OCI-LY7 (cell line): ENCODE data around the gene ELSPBP1. TPM values are rescaled to one million over a fixed set of nuclear protein-coding genes. Genes with fewer than 3 reads are reported as not detected.

Experiments
- BruUV-seq: library from RNA; stranded (reverse); fragments of 400-500 nt; replicated peaks from 2 replicates; lab custom pipeline; 2021; lab: Mats Ljungman, UMichigan
- CTCF ChIA-PET: fragments of 300-600 bp; sonication (Branson Sonifier 250); formaldehyde crosslinking; loops from one replicate; lab custom pipeline; 2022; ENCODE audit warnings: antibody characterized with exemption; ENCODE audit not compliant: unreplicated experiment; lab: Charles Lee
- POLR2A ChIA-PET: fragments of 300-600 bp; sonication (Branson Sonifier 250); formaldehyde crosslinking; loops from one replicate; lab custom pipeline; 2022; ENCODE audit warnings: antibody characterized with exemption; lab: Charles Lee
- DNase-seq: peaks from one replicate; pipeline ENCODE4 v3.0.0-alpha.2; 2015; ENCODE audit warnings: low spot score
- H2AFZ ChIP-seq: fragments of 200-600 bp; sonication (generic), shearing (Covaris generic); 2 replicates; pipeline ENCODE4 v1.6.1; 2014; ENCODE audit warnings: mild to moderate bottlenecking, antibody characterized with exemption, low read length, moderate library complexity
- H3K27ac ChIP-seq: fragments of 200-600 bp; sonication (generic); 2 replicates; pipeline ENCODE4 v1.5.1; 2014; ENCODE audit warnings: mixed run types, low read depth, mild to moderate bottlenecking, moderate library complexity, low read length, inconsistent platforms; ENCODE audit not compliant: poor library complexity, severe bottlenecking
- H3K36me3 ChIP-seq: fragments of 200-600 bp; sonication (generic); 2 replicates; pipeline ENCODE4 v1.6.1; 2014; ENCODE audit warnings: mild to moderate bottlenecking, antibody characterized with exemption, low read length, moderate library complexity, mixed read lengths; ENCODE audit not compliant: insufficient read depth
- H3K4me1 ChIP-seq: fragments of 200-600 bp; sonication (generic); 2 replicates; pipeline ENCODE4 v1.5.1; 2014; ENCODE audit warnings: mild to moderate bottlenecking, low read length; ENCODE audit not compliant: insufficient read depth, poor library complexity, severe bottlenecking
- H3K4me2 ChIP-seq: fragments of 200-600 bp; sonication (generic); 2 replicates; pipeline ENCODE4 v1.6.1; 2014; ENCODE audit warnings: mild to moderate bottlenecking, low read length
- H3K4me3 ChIP-seq: fragments of 200-600 bp; sonication (generic); 2 replicates; pipeline ENCODE4 v1.5.1; 2014; ENCODE audit warnings: mild to moderate bottlenecking, low read depth, low read length; ENCODE audit not compliant: poor library complexity, severe bottlenecking
- H3K79me2 ChIP-seq: fragments of 200-600 bp; sonication (generic); 2 replicates; pipeline ENCODE4 v1.6.1; 2016; ENCODE audit warnings: low read depth, mild to moderate bottlenecking, low read length, moderate library complexity, mixed read lengths; ENCODE audit not compliant: insufficient read depth
- H3K9me2 ChIP-seq: fragments of 200-600 bp; sonication (generic); 2 replicates; pipeline ENCODE4 v1.6.1; 2016; ENCODE audit warnings: mild to moderate bottlenecking, low read length, mixed read lengths; ENCODE audit not compliant: insufficient read depth
- H3K9me3 ChIP-seq: fragments of 200-600 bp; sonication (generic); 2 replicates; pipeline ENCODE4 v1.6.1; 2014; ENCODE audit warnings: mild to moderate bottlenecking, mixed run types, low read length, mixed read lengths
- H4K20me1 ChIP-seq: fragments of 200-600 bp; sonication (generic); 2 replicates; pipeline ENCODE4 v1.6.1; 2014; ENCODE audit warnings: mild to moderate bottlenecking, antibody characterized with exemption, low read length, moderate library complexity, mixed read lengths; ENCODE audit not compliant: insufficient read depth
- EZH2phosphoT487 ChIP-seq: fragments of 200-600 bp; sonication (generic); IDR thresholded peaks from 2 replicates; pipeline ENCODE4 v1.6.1; 2018; ENCODE audit warnings: low read depth, borderline replicate concordance, mild to moderate bottlenecking, mixed run types, antibody characterized with exemption, low read length, moderate library complexity, mixed read lengths
- intact Hi-C: fragments of 100-400 bp; cut with micrococcal nuclease; formaldehyde crosslinking; loops from one replicate; pipeline ENCODE4 v1.10.0; 2022; ENCODE audit not compliant: unreplicated experiment
- total RNA-seq, 2 experiments: library from RNA; depleted of rRNA in 1 of 2; stranded (reverse); fragments of >200 nt in 1 of 2; shearing (Covaris generic) in 1 of 2; gene quantifications; 2 replicates each; pipeline ENCODE4 v1.2.3, GENCODE V29; 2014 to 2022
- TF ChIP-seq, protein P1 (sequence below): fragments of 200-600 bp; sonication (generic); conservative IDR thresholded peaks from 2 replicates; pipeline ENCODE4 v1.5.1; 2014; ENCODE audit warnings: mild to moderate bottlenecking, antibody characterized with exemption, low read length, moderate library complexity, mixed read lengths

The ELSPBP1 gene
- total RNA-seq, 2 experiments from 2014 or later = not detected

DNA sequence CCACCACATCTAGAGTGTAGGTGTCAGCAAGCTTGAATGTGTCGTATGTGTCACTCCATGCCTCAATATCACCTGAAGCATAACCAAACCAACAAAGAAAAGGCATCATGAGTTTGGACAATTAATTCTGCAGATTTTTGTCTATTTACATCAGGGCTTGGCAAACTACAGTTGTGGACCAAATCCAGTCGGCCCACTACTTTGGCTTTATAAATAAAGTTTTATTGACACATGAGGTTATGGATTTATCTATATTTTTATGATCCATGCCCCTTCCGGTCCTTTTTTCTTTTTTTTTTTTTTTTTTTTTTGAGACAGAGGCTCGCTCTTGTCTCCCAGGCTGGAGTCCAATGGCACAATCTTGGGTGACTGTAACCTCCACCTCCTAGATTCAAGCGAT, 58.6 kb downstream of the ELSPBP1 start:
- Histone ChIP-seq H3K4me3 (no peak overlapping the region), H3K9me2 (no peaks in the 10 kb centered on the region), H3K4me1 (no peaks in the 10 kb centered on the region), H3K36me3 (no peaks in the 10 kb centered on the region), H3K4me2 (no peak overlapping the region), H3K9me3 (no peaks in the 10 kb centered on the region), H3K79me2 (no peaks in the 10 kb centered on the region), H4K20me1 (no peaks in the 10 kb centered on the region), H3K27ac (no peak overlapping the region), H2AFZ (no peak overlapping the region)
- BruUV-seq = no TSS peak
- intact Hi-C loops = no loop called here
- ChIA-PET POLR2A (no interaction called here), CTCF (no interaction called here)
- TF ChIP-seq, protein P1, sequence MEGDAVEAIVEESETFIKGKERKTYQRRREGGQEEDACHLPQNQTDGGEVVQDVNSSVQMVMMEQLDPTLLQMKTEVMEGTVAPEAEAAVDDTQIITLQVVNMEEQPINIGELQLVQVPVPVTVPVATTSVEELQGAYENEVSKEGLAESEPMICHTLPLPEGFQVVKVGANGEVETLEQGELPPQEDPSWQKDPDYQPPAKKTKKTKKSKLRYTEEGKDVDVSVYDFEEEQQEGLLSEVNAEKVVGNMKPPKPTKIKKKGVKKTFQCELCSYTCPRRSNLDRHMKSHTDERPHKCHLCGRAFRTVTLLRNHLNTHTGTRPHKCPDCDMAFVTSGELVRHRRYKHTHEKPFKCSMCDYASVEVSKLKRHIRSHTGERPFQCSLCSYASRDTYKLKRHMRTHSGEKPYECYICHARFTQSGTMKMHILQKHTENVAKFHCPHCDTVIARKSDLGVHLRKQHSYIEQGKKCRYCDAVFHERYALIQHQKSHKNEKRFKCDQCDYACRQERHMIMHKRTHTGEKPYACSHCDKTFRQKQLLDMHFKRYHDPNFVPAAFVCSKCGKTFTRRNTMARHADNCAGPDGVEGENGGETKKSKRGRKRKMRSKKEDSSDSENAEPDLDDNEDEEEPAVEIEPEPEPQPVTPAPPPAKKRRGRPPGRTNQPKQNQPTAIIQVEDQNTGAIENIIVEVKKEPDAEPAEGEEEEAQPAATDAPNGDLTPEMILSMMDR = no peak
- TF ChIP-seq EZH2phosphoT487 = no peak
- no peak for DNase-seq

DNA sequence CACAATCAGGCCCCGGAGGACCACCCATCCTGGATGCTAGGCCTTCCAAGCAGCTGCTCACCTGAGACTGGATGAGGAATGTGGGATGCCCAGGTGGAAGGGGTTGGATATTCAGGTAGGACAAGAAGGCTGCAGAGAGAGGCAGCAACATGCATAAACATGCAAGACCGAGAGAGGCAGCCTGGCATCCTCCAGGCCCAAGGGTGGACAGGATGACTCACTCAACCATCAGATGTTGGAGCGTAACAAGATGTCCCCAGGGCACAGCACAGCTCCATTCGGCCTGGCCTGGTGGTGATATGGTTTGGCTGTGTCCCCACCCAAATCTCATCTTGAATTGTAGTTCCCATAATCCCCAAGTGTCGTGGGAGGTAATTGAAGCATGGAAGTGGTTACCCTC, 59.4 kb downstream of the ELSPBP1 start:
- no peak for TF ChIP-seq EZH2phosphoT487
- TF ChIP-seq, protein P1 = no peak
- DNase-seq = no peak
- H3K9me3 ChIP-seq = no peaks in the 10 kb centered on the region
- BruUV-seq = no TSS peak
- no peaks in the 10 kb centered on the region for H3K36me3 ChIP-seq
- H4K20me1 ChIP-seq = no peaks in the 10 kb centered on the region
- H3K4me3 ChIP-seq = no peak overlapping the region
- ChIA-PET POLR2A (no interaction called here), CTCF (no interaction called here)
- H3K27ac ChIP-seq = no peak overlapping the region
- no peaks in the 10 kb centered on the region for H3K9me2 ChIP-seq
- no peak overlapping the region for H3K4me2 ChIP-seq
- H3K4me1 ChIP-seq = no peaks in the 10 kb centered on the region
- intact Hi-C loops = no loop called here
- no peak overlapping the region for H2AFZ ChIP-seq
- no peaks in the 10 kb centered on the region for H3K79me2 ChIP-seq

DNA sequence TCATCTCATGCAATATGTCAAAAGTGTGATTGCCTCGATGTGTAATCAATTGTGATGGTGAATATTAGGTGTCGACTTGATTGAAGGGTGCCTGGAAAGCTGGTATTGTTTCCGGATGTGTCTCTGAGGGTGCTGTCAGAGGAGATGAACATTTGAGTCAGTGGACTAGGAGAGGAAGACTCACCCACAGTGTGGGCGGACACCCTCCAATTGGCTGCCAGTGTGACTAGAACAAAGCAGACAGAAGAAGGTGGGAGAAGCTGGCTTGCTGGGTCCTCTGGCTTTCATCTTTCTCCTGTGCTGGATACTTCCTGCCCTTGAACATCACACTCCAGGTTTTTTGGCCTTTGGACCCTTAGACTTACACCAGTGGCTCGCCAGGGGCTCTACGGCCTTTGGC, 64.9 kb downstream of the ELSPBP1 start:
- BruUV-seq = no TSS peak
- Histone ChIP-seq H3K9me2 (no peaks in the 10 kb centered on the region), H2AFZ (no peak overlapping the region), H3K79me2 (no peaks in the 10 kb centered on the region), H3K4me3 (no peak overlapping the region), H3K4me2 (no peak overlapping the region), H3K4me1 (no peaks in the 10 kb centered on the region), H4K20me1 (no peaks in the 10 kb centered on the region), H3K27ac (no peak overlapping the region), H3K36me3 (no peaks in the 10 kb centered on the region), H3K9me3 (no peaks in the 10 kb centered on the region)
- intact Hi-C loops = no loop called here
- TF ChIP-seq, protein P1 = no peak
- TF ChIP-seq EZH2phosphoT487 = no peak
- CTCF ChIA-PET = no interaction called here
- no peak for DNase-seq
- POLR2A ChIA-PET = no interaction called here
